Measurements from ENCODE around the gene PTDSS2.

Gene PTDSS2

DNA sequence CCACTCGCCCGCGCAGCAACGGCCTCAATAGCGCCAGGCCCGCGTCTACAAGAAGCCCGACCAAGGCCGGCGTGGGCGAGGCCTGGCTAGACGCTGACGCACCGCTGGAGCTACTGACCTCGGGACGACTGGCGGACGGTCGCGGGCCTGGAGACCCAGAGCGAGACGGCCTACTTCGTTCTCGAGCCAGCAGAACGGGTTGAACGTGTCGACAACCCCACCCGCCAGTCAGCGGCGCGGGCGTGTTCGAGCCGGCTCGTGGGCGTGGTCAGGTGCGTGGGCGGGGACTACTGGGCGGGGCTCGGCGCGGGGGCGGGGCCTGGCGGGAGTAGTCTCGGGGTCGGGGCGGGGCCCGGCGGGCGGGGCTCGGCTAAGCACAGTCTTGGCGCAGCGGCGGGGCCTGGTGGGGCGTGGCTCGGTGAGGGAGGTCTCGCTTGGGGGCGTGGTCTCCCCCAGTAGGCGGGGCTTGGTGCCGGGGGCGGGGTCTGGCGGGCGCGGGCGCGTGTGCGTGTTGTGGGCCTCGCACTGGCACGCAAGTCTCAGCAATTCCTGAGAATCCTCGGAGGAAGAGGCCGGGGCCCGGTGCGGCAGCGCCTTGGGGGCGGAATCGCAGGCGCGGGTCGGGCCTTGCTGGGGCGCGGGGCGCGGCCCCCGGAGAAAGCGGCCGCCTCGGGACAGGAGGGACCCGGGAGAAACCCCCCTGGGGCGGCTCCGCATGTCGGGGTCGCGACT lies 57.1 kb downstream of the PTDSS2 start, which contains the start of gene RNH1:
RNH1 (minus strand) TSS at position 248 of the 732 bp plus-strand sequence. CDS start 5,080 bp downstream, outside the sequence.
- peak; percentile 100 for DNase-seq (ENCODE audit: low spot score)
- in situ Hi-C loops (cut with MboI; ENCODE audit: low sequenced_read_pairs, unreplicated experiment), result no loop called here
- TF ChIP-seq, protein P1, sequence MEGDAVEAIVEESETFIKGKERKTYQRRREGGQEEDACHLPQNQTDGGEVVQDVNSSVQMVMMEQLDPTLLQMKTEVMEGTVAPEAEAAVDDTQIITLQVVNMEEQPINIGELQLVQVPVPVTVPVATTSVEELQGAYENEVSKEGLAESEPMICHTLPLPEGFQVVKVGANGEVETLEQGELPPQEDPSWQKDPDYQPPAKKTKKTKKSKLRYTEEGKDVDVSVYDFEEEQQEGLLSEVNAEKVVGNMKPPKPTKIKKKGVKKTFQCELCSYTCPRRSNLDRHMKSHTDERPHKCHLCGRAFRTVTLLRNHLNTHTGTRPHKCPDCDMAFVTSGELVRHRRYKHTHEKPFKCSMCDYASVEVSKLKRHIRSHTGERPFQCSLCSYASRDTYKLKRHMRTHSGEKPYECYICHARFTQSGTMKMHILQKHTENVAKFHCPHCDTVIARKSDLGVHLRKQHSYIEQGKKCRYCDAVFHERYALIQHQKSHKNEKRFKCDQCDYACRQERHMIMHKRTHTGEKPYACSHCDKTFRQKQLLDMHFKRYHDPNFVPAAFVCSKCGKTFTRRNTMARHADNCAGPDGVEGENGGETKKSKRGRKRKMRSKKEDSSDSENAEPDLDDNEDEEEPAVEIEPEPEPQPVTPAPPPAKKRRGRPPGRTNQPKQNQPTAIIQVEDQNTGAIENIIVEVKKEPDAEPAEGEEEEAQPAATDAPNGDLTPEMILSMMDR (IDR thresholded peaks at IDR 0.05; ENCODE audit: borderline replicate concordance, control extremely low read depth, extremely low read depth, insufficient read depth, missing control alignments), result no peak

DNA sequence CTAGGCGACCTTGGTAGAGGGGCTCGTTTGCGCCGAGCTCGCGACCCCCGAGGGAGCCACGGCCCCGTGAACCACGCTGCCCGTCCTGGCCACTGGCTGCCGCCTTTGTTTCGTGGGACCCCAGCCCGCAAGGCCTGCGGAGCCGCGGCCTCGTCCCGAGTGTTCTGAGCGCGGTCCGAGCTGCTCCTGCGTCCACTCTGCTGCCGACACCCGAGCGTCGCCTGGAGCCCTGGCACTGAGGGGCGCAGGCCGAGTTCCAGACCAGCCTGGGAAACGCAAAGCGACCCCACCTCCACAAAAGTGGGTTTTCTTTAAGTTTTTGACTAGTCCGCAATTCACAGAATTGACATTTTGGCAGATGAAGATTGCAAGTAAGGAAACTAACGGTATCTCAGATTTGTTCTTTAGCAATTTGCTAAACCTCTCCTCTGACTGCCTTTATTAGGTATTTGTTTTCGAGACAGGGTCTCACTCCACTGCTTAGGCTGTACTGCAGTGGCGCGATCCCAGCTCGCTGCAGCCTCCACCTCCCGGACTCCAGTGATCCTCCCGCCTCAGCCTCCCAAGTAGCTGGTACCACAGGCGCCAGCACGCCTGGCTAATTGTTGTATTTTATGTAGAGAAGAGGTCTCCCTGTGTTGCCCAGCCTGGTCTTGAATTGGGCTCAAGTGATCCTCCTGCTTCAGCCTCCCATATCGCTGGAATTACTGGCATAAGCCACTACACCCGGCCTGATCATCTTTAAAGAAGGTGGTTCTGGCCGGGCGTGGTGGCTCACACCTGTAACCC lies 57.8 kb downstream of the PTDSS2 start:
- TF ChIP-seq, protein P1 (IDR thresholded peaks at IDR 0.05; ENCODE audit: borderline replicate concordance, control extremely low read depth, extremely low read depth, insufficient read depth, missing control alignments), result no peak
- DNase-seq (ENCODE audit: low spot score), result no peak
- in situ Hi-C loops (cut with MboI; ENCODE audit: low sequenced_read_pairs, unreplicated experiment), result no loop called here

DNA sequence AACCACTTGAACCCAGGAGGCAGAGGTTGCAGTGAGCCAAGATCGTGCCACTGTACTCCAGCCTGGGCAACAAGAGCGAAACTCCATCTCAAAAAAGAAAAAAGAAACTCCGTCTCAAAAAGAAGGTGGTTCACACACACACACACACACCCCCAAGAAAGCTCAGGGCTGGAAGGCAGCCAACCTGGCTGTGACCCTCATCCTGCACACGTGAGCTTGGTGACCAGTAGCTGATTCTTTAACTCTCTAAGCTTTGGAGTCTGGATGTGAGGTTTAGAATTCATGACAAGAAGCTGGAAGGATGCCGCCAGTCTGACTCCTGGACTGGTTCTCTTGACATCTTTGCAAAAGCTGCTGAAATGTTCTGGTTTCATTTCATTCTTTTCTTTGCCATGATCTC lies 58.9 kb downstream of the PTDSS2 start:
- no peak for DNase-seq (ENCODE audit: low spot score)
- TF ChIP-seq, protein P1 (IDR thresholded peaks at IDR 0.05; ENCODE audit: borderline replicate concordance, control extremely low read depth, extremely low read depth, insufficient read depth, missing control alignments), result no peak
- in situ Hi-C loops (cut with MboI; ENCODE audit: low sequenced_read_pairs, unreplicated experiment), result no loop called here

DNA sequence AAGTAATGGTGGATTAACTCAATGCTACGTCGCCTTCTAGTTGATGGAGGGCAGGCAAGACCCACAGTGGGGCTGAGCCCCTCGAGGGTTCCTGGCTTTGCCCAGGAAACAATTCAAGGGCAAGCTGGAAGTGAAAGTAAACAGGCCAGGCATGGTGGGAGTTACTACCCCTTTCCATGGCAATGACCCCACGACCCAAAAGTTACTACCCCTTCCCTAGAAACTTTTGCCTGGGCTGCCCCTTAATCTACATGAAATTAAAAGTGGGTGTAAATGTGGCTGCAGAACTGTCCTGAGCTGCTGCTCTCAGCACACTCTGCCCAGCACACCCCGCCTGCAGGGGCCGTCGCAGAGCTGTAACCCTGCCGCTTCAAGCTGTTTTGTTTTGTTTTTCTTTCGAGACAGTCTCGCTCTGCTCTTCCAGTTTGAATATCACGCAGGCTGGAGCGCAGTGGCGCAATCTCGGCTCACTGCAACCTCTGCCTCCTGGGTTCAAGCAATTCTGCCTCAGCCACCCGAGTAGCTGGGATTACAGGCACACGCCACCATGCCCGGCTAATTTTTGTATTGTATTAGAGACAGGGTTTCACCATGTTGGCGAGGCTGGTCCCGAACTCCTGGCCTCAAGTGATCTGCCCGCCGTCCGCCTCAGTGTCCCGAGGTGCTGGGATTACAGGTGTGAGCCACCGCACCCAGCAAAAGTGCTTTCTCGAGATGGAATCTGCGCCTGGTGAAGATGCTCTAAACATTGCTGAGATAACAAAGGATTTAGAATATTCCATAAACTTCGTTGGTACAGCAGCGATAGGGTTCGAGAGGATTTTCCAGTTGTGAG lies 62.9 kb downstream of the PTDSS2 start:
- no peak for DNase-seq (ENCODE audit: low spot score)
- in situ Hi-C loops (cut with MboI; ENCODE audit: low sequenced_read_pairs, unreplicated experiment), result no loop called here
- TF ChIP-seq, protein P1 (IDR thresholded peaks at IDR 0.05; ENCODE audit: borderline replicate concordance, control extremely low read depth, extremely low read depth, insufficient read depth, missing control alignments), result no peak

DNA sequence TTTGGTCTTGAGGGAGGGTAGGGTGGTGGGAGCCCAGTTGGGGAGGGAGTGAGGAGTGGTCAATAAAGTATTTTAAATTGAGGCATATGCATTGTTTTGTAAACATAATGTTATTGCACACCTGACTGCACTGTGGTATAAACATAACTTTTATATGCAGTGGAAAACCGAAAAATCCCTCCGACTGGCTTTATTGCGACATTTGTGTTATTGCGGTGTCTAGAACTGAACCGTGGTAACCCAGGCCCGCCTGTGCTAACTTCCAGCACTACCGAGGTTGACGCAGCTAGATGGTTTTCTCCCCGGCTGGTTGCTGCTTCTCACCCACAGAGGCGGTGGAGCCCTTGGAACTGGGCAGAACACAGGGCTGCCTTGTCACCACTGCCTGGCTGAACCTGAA lies 64.5 kb downstream of the PTDSS2 start:
- TF ChIP-seq, protein P1 (IDR thresholded peaks at IDR 0.05; ENCODE audit: borderline replicate concordance, control extremely low read depth, extremely low read depth, insufficient read depth, missing control alignments), result no peak
- DNase-seq (ENCODE audit: low spot score), result no peak
- in situ Hi-C loops (cut with MboI; ENCODE audit: low sequenced_read_pairs, unreplicated experiment), result no loop called here

DNA sequence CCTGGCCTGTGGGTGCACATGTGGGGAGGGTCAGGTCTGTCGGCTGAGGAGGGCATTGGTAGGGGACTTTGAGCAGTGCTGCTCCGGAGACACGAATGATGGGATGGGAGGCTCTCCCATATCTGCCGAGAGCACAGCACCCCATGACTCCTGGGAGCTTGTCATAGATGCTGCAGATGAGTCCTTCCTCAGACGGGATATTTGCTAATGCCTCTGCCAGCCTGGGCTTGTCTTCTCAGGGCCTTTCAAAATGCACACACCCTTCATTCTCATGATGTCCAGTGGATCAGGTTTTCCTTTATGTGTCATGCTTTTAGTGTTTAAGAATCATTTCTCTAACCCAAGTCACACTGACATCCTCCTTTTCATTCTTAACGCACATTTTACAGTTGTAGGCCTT lies 65.1 kb downstream of the PTDSS2 start:
- TF ChIP-seq, protein P1 (IDR thresholded peaks at IDR 0.05; ENCODE audit: borderline replicate concordance, control extremely low read depth, extremely low read depth, insufficient read depth, missing control alignments), result no peak
- in situ Hi-C loops (cut with MboI; ENCODE audit: low sequenced_read_pairs, unreplicated experiment), result no loop called here

More for the DNA sequence above, 65.1 kb downstream of the PTDSS2 start:
- no peak for DNase-seq (ENCODE audit: low spot score)
